Caco-2 (cell line): ENCODE data around the gene BOD1. TPM values are rescaled to one million over a fixed set of nuclear protein-coding genes. Genes with fewer than 3 reads are reported as not detected.

Experiments
- BruUV-seq: library from RNA; stranded (reverse); fragments of 400-500 nt; replicated peaks from 2 replicates; lab custom pipeline; 2021; lab: Mats Ljungman, UMichigan
- CTCF ChIA-PET: fragments of 300-600 bp; sonication (Branson Sonifier 250); formaldehyde crosslinking; loops from one replicate; lab custom pipeline; 2022; ENCODE audit warnings: antibody characterized with exemption; lab: Charles Lee
- POLR2A ChIA-PET: fragments of 300-600 bp; sonication (Branson Sonifier 250); formaldehyde crosslinking; loops from one replicate; lab custom pipeline; 2022; ENCODE audit warnings: antibody characterized with exemption; lab: Charles Lee
- DNase-seq, 2 experiments: peaks; one replicate each; pipeline versions ENCODE4 v3.0.0 to v3.0.0-alpha.2; 2020 to 2022
- H3K27me3 ChIP-seq: replicated peaks from 2 replicates; pipeline ENCODE4 v1.6.0; 2011; ENCODE audit warnings: low read length; ENCODE audit not compliant: control insufficient read depth, insufficient read depth
- H3K36me3 ChIP-seq: 2 replicates; pipeline ENCODE4 v1.5.1; 2011; ENCODE audit warnings: low read length; ENCODE audit not compliant: control insufficient read depth, insufficient read depth
- H3K4me1 ChIP-seq: fragments of 250-450 bp; sonication (Bioruptor Pico); 2 replicates; pipeline ENCODE4 v1.5.1; 2020; ENCODE audit warnings: mild to moderate bottlenecking
- H3K4me3 ChIP-seq: 2 replicates; pipeline ENCODE4 v1.5.1; 2011; ENCODE audit warnings: low read depth, mild to moderate bottlenecking, control low read depth, low read length
- H3K9me3 ChIP-seq: fragments of 250-450 bp; sonication (Bioruptor Pico); 2 replicates; pipeline ENCODE4 v1.5.1; 2020; ENCODE audit warnings: mild to moderate bottlenecking, moderate library complexity
- H3K27ac Mint-ChIP-seq: one replicate; pipeline ENCODE4 v1.8.0; 2022; ENCODE audit warnings: mixed read lengths; ENCODE audit not compliant: unreplicated experiment
- H3K27me3 Mint-ChIP-seq: one replicate; pipeline ENCODE4 v1.8.0; 2022; ENCODE audit warnings: mixed read lengths; ENCODE audit not compliant: insufficient read depth, unreplicated experiment
- H3K36me3 Mint-ChIP-seq: one replicate; pipeline ENCODE4 v1.8.0; 2022; ENCODE audit warnings: mild to moderate bottlenecking, mixed read lengths; ENCODE audit not compliant: insufficient read depth, unreplicated experiment
- H3K4me1 Mint-ChIP-seq: one replicate; pipeline ENCODE4 v1.8.0; 2022; ENCODE audit warnings: low read depth, mixed read lengths; ENCODE audit not compliant: unreplicated experiment
- H3K4me3 Mint-ChIP-seq: one replicate; pipeline ENCODE4 v1.8.0; 2022; ENCODE audit warnings: mild to moderate bottlenecking, moderate library complexity, mixed read lengths; ENCODE audit not compliant: unreplicated experiment
- H3K9me3 Mint-ChIP-seq: one replicate; pipeline ENCODE4 v1.8.0; 2022; ENCODE audit warnings: mixed read lengths; ENCODE audit not compliant: unreplicated experiment
- intact Hi-C: fragments of 100-400 bp; cut with micrococcal nuclease; formaldehyde crosslinking; loops from one replicate; pipeline ENCODE4 v1.10.0; 2022; ENCODE audit not compliant: unreplicated experiment
- total RNA-seq: library from RNA; stranded (reverse); gene quantifications from 2 replicates; pipeline ENCODE4 v1.2.3, GENCODE V29; 2022
- TF ChIP-seq, protein P1 (sequence below), 2 experiments: fragments of 200-600 bp in 1 of 2; IDR thresholded peaks; 1 replicate in 1 of 2; 2 replicates in 1 of 2; pipeline versions ENCODE4 v1.5.1 to v1.8.0; 2011 to 2022; ENCODE audit warnings: antibody characterized with exemption in 1 of 2, control low read depth in 1 of 2, inconsistent platforms in 1 of 2, low read depth in 1 of 2, low read length in 1 of 2, mild to moderate bottlenecking in 1 of 2, moderate library complexity in 1 of 2; ENCODE audit not compliant: insufficient read depth in 1 of 2, severe bottlenecking in 1 of 2, unreplicated experiment in 1 of 2

The BOD1 gene
- total RNA-seq, 1 experiment from 2014 or later, result 120 TPM

DNA sequence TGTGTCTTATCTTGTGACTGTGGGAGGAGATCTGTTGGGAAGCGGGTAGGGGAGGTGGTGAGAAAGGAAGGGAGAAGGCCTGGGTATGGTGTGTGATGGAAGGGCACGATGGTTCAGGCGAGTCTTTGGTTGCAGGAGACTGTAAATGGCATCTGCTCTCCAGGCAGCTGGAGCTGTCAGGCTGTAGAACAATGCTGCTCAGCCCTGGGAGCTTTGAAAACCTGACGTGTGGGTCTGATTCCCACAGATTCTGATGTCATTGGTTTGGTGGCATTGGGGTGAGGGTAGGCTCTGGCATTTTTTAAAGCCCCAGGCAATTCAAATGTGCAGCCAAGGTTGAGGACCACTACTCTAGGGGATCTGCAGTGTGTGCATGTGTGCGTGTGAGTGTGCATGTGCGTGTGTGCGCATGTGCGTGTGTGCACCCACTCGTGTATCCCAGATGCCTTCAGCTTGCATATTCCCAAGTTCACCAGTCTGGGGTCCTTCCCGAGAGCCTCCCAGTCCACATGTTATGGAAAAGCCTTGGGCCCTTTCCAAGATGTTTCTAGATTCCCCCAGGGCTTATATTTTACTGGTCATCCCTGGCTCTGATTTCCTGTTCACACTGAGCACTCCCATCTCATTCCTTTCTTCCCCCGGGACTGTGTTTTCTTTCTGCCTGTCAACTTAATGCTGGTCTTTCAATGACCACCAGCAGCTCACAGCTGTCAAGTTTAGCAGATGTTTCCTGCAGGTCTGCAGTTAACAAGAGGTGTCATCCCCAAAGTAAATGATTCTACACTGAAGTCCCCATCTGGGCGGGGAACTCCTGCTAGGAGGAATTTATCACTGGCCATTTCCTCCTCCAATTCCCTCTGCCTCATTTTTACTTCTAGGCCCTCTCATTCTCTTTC lies 34.0 kb downstream of the BOD1 start:
- H3K4me1 Mint-ChIP-seq, result no peaks in the 10 kb centered on the region
- H3K27me3 ChIP-seq, result no peaks in the 10 kb centered on the region
- TF ChIP-seq, protein P1, sequence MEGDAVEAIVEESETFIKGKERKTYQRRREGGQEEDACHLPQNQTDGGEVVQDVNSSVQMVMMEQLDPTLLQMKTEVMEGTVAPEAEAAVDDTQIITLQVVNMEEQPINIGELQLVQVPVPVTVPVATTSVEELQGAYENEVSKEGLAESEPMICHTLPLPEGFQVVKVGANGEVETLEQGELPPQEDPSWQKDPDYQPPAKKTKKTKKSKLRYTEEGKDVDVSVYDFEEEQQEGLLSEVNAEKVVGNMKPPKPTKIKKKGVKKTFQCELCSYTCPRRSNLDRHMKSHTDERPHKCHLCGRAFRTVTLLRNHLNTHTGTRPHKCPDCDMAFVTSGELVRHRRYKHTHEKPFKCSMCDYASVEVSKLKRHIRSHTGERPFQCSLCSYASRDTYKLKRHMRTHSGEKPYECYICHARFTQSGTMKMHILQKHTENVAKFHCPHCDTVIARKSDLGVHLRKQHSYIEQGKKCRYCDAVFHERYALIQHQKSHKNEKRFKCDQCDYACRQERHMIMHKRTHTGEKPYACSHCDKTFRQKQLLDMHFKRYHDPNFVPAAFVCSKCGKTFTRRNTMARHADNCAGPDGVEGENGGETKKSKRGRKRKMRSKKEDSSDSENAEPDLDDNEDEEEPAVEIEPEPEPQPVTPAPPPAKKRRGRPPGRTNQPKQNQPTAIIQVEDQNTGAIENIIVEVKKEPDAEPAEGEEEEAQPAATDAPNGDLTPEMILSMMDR (IDR thresholded peaks at IDR 0.05; ENCODE audit: insufficient read depth in 1 of 2, low read depth in 1 of 2, low read length in 1 of 2, severe bottlenecking in 1 of 2, unreplicated experiment in 1 of 2), result no peak
- DNase-seq, result no peak
- intact Hi-C loops, result loop anchor here (5.0 kb wide), 1 partner anchor 185 kb away; no protein-coding TSS in a partner anchor
- no TSS peak for BruUV-seq
- no peak overlapping the region for H3K4me3 ChIP-seq
- H3K27ac Mint-ChIP-seq, result no peak overlapping the region
- no peak overlapping the region for H3K4me3 Mint-ChIP-seq
- CTCF ChIA-PET, result interaction anchor here (0.5 to 1.8 kb wide), 3 partner anchors 9 to 277 kb away, joined by 3 to 5 read pairs (median 3); no protein-coding TSS in a partner anchor
- H3K27me3 Mint-ChIP-seq, result no peaks in the 10 kb centered on the region
- no peaks in the 10 kb centered on the region for H3K36me3 Mint-ChIP-seq
- H3K9me3 Mint-ChIP-seq, result peaks cover 37% of the 10 kb centered on the region
- H3K4me1 ChIP-seq, result no peaks in the 10 kb centered on the region
- H3K9me3 ChIP-seq, result peaks cover 27% of the 10 kb centered on the region
- POLR2A ChIA-PET, result interaction anchor here (0.6 kb wide), 1 partner anchor 70 kb away, joined by 6 read pairs; no protein-coding TSS in a partner anchor
- no peaks in the 10 kb centered on the region for H3K36me3 ChIP-seq

DNA sequence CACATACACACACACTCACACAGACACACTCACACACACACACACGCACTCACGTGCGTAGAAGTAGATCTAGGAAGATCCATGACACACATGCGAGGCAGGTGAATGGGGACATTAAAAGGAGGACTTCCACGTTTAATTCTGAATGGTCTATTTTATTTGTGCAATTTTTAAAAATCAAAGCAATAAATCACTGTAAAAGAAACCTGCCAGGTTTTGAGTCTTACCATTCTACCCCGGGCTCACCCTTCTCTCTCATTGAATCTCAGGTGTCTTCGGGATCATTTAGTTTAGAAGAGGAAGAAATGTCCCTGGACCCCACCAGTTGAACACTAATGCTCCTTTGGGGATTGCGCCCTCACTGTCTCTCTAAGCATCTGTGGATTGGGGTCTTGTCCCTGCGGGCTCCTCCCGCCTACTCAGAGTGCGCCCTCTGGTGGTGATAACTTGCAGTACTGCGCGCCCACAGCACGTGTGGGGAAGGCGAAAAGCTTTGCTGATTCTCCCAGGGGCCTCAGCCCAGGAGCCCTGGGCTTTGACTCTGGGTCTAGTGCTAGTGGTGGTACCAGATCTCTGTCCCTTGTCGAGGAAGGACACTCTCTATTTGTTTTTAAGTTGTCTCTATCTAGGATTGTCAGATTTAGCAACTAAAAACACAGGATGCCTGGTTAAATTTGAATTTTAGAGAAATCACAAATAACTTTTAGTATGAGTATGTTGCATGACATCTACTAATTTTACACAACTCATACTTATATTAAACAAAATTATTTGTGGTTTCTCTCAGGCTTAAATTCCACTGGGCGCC lies 34.8 kb downstream of the BOD1 start:
- DNase-seq, result peak; percentile 54 to 66
- no peaks in the 10 kb centered on the region for H3K36me3 Mint-ChIP-seq
- no peak overlapping the region for H3K27ac Mint-ChIP-seq

More for the DNA sequence above, 34.8 kb downstream of the BOD1 start:
- no peak overlapping the region for H3K4me3 Mint-ChIP-seq
- BruUV-seq, result no TSS peak
- Histone ChIP-seq H3K9me3 (peaks cover 19% of the 10 kb centered on the region), H3K27me3 (no peaks in the 10 kb centered on the region), H3K4me3 (no peak overlapping the region), H3K4me1 (no peaks in the 10 kb centered on the region), H3K36me3 (no peaks in the 10 kb centered on the region)
- peaks cover 29% of the 10 kb centered on the region for H3K9me3 Mint-ChIP-seq
- intact Hi-C loops, result loop anchor here (5.0 kb wide), 1 partner anchor 184 kb away; no protein-coding TSS in a partner anchor
- H3K4me1 Mint-ChIP-seq, result no peaks in the 10 kb centered on the region
- ChIA-PET CTCF (interaction anchor here (0.5 to 1.8 kb wide), 3 partner anchors 9 to 278 kb away, joined by 3 to 5 read pairs (median 3); no protein-coding TSS in a partner anchor), POLR2A (interaction anchor here (0.6 kb wide), 1 partner anchor 71 kb away, joined by 6 read pairs; no protein-coding TSS in a partner anchor)
- no peaks in the 10 kb centered on the region for H3K27me3 Mint-ChIP-seq
- TF ChIP-seq, protein P1 (IDR thresholded peaks at IDR 0.05; ENCODE audit: insufficient read depth in 1 of 2, low read depth in 1 of 2, low read length in 1 of 2, severe bottlenecking in 1 of 2, unreplicated experiment in 1 of 2), result peak; percentile 61 to 69
